Right hindlimb (tissue), 1 donor: ENCODE results near the gene POLR2J3.

Experiments
- DNase-seq: peaks from one replicate; pipeline ENCODE4 v3.0.0-alpha.2; 2018

The POLR2J3 gene

GRCh38 chr7:102517550-102518147 lies 54.7 kb downstream of the POLR2J3 start, which contains the start of gene RASA4B:
Gene RASA4B, minus strand, starts transcription at chr7:102517777. Its CDS starts 67 bp downstream, at chr7:102517710.
- DNase-seq, result peak; percentile 13
